Measurements from ENCODE around the gene CSH1.

CSH1 gene

DNA sequence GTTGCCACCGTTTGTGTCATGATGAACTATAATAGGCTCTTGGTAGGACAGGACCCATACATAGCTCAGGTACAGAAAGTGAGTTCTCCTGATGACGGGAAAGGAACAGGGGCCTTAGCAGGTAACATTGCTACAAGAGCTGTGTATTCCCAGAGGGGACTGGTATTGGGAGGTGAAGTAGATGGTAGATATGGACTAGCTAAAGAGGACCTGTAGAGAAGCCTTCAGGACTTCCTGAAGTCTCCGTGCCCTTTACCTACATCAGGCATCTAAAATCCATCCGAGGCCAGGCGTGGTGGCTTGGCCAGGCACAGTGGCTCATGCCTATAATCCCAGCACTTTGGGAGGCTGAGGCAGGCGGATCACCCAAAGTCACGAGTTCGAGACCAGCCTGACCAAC lies 41.2 kb downstream of the CSH1 start:
- no peak for DNase-seq

GRCh38 chr17:63854709-63855108 lies 41.7 kb downstream of the CSH1 start:
- DNase-seq = no peak

DNA sequence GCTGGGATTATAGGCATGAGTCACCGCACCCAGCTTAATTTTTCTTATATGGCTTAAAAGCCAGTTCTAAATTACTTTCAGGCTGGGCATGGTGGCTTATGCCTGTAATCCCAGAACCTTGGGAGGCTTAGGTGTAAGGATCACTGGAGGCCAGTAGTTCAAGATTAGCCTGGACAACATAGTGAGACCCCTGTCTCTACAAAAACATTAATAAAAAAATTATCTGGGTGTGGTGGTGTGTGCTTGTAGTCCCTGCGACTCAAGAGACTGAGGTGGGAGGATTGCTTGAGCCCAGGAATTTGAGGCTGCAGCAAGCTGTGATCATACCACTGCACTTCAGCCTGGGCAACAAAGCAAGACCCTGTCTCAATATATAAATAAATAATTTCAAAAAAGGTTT lies 43.1 kb downstream of the CSH1 start:
- no peak for DNase-seq

DNA sequence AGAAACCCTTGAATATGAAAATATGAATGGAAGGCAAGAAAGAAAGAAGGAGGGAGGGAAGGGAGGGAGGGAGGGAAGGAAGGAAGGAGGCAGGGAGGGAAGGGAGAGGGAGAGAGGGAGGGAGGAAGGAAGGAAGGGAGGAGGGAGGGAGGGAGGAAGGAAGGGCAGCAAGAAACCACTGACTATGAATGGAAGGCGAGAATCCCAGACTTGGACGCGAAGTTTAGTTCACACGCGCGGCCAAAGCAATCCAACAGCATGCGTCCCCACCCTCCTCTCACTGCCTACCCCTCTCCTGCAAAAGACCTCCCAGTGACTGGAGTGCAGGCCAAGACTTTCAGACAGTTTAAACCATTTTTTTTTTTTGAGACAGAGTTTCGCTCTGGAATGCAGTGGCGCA lies 46.0 kb downstream of the CSH1 start:
- no peak for DNase-seq

DNA sequence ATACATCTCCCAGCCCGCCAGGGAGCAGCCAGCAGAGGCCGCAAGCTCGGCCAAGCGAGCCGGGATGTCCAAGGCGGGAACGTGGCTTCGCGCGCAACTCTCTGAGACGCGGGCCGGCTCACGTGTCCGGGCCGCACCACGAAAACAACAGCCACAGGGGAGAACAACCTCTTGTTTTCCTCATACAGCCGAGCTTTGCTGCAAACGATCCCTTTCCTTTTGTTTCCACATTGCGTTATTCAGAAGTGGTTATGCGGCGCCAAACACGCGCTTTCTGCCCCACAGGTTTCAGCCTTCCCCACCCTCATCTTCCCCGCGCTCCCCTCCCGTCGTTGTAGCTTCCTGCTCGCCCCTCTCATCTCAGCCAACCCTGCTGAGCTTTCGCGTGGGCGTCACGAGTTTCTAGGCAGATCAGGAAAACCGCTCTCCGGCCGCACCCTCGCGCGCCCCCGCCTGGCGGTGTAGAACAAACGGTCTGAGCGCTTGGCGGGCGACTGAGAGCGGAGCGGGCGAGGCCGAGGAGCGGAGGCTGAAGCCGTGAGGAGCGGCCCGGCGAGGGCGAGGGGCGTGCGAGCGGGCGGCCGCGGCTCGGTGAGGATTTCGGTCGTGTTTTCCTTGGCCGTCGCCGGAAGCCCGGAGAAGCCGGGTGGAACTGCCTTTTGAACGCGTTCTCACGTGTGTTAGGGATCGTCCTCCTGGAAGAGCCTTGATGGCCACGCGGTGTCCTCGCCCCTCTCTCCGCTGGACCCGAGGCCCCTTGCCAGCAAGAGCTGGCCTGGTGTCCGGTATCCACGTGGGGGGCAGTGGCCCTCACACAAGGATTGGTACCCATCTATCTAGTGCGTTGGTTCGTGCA lies 47.3 kb downstream of the CSH1 start:
- DNase-seq = peak; percentile 56

GRCh38 chr17:63847525-63848249 lies 48.7 kb downstream of the CSH1 start:
- DNase-seq = no peak

- DNase-seq = no peak
Measured at GRCh38 chr17:63845509-63845908, 50.9 kb downstream of the CSH1 start.

All from KG1 (cell line).